T-cell (primary cell): ENCODE data around the gene LSM12. TPM values are rescaled to one million over a fixed set of nuclear protein-coding genes. Genes with fewer than 3 reads are reported as not detected.

Experiments
- ATAC-seq, 4 experiments: fragments of 200-7000 bp in 3 of 4; fragments of 150-1000 bp in 1 of 4; cut with Tn5 transposase; replicated peaks in 1 of 4; 1 replicate in 3 of 4; 2 replicates in 1 of 4; pipeline ENCODE4 v1.10.0; 2021; ENCODE audit warnings: moderate library complexity in 3 of 4, mild to moderate bottlenecking in 2 of 4, moderate number of reproducible peaks in 1 of 4
- CTCF ChIA-PET, 2 donors: fragments of 300-600 bp; sonication (Branson Sonifier 250); formaldehyde crosslinking; loops; one replicate each; lab custom pipeline; 2022; ENCODE audit warnings: antibody characterized with exemption in 2 of 2; lab: Charles Lee
- POLR2A ChIA-PET, 2 donors: fragments of 300-600 bp; sonication (Branson Sonifier 250); formaldehyde crosslinking; loops; one replicate each; lab custom pipeline; 2022; ENCODE audit warnings: antibody characterized with exemption in 2 of 2; lab: Charles Lee
- DNase-seq, 35 experiments: peaks; one replicate each; pipeline versions ENCODE4 v3.0.0 to v3.0.0-alpha.2; 2013 to 2023
- H3K27ac ChIP-seq: one replicate; pipeline ENCODE4 v1.5.1; 2013; ENCODE audit warnings: low read length
- H3K27me3 ChIP-seq, 2 experiments: replicated peaks in 1 of 2; 1 replicate in 1 of 2; 2 replicates in 1 of 2; pipeline versions ENCODE4 v1.6.1 to v1.7.0; 2013; ENCODE audit warnings: low read length in 1 of 2, mixed read lengths in 1 of 2; ENCODE audit not compliant: control insufficient read depth in 2 of 2, insufficient read depth in 2 of 2; ENCODE audit errors: extremely low read depth in 1 of 2
- H3K36me3 ChIP-seq, 2 donors: 1 replicate in 1 of 2; 2 replicates in 1 of 2; pipeline versions ENCODE4 v1.6.1 to v1.7.0; 2013; ENCODE audit warnings: low read length in 1 of 2; ENCODE audit not compliant: control insufficient read depth in 2 of 2, insufficient read depth in 1 of 2; ENCODE audit errors: extremely low read depth in 1 of 2
- H3K4me1 ChIP-seq, 2 experiments: 1 replicate in 1 of 2; 2 replicates in 1 of 2; pipeline versions ENCODE4 v1.6.1 to v1.7.0; 2013; ENCODE audit warnings: low read length in 2 of 2, mixed read lengths in 1 of 2; ENCODE audit not compliant: insufficient read depth in 2 of 2, control insufficient read depth in 1 of 2; ENCODE audit errors: extremely low read depth in 1 of 2
- H3K4me3 ChIP-seq, 2 donors: 1 replicate in 1 of 2; 2 replicates in 1 of 2; pipeline versions ENCODE4 v1.5.1 to v1.7.0; 2013; ENCODE audit warnings: mild to moderate bottlenecking in 2 of 2, low read length in 1 of 2, moderate library complexity in 1 of 2; ENCODE audit not compliant: control insufficient read depth in 1 of 2; ENCODE audit errors: extremely low read depth in 1 of 2
- H3K9me3 ChIP-seq: 2 replicates; pipeline ENCODE4 v1.7.0; 2013
- H3K27ac Mint-ChIP-seq, 2 donors: one replicate each; pipeline ENCODE4 v1.8.0; 2020 to 2021; ENCODE audit warnings: mild to moderate bottlenecking in 2 of 2, mixed read lengths in 2 of 2
- H3K27me3 Mint-ChIP-seq, 2 donors: one replicate each; pipeline ENCODE4 v1.8.0; 2021 to 2022; ENCODE audit warnings: mixed read lengths in 2 of 2
- H3K36me3 Mint-ChIP-seq: one replicate; pipeline ENCODE4 v1.8.0; 2021; ENCODE audit warnings: mixed read lengths
- H3K4me1 Mint-ChIP-seq, 3 donors: one replicate each; pipeline ENCODE4 v1.8.0; 2020 to 2022; ENCODE audit warnings: mixed read lengths in 3 of 3, mild to moderate bottlenecking in 1 of 3
- H3K4me3 Mint-ChIP-seq, 3 donors: one replicate each; pipeline ENCODE4 v1.8.0; 2020 to 2022; ENCODE audit warnings: mild to moderate bottlenecking in 3 of 3, mixed read lengths in 3 of 3, moderate library complexity in 3 of 3
- H3K9me3 Mint-ChIP-seq, 3 donors: one replicate each; pipeline ENCODE4 v1.8.0; 2020 to 2022; ENCODE audit warnings: mixed read lengths in 3 of 3
- WGBS: methylation state at CpG from one replicate; pipeline ENCODE4 v1.1.5; 2013; ENCODE audit warnings: missing lambda C conversion rate; ENCODE audit not compliant: insufficient coverage; 5-methylcytosine and 5-hydroxymethylcytosine counted together
- total RNA-seq, 35 experiments: library from RNA in 6 of 35; stranded (reverse) in 6 of 35; fragments of 120-200 nt in 1 of 35; gene quantifications; one replicate each; pipeline versions ENCODE4 v1.2.1 to v1.2.4 and lab custom pipeline; 2013 to 2026

LSM12 gene
- total RNA-seq, 5 donors from 2014 or later (not counting 1 experiment from before 2014, with no cell fraction given): 29.4 to 39.0 (median 37.1) TPM

- peaks cover 7 to 17% (median 15%) of the 10 kb centered on the region in 3 donors for H3K4me1 Mint-ChIP-seq
- DNase-seq: no peak
- H3K36me3 Mint-ChIP-seq: peaks cover 10% of the 10 kb centered on the region
- Histone ChIP-seq H3K27ac (no peak overlapping the region), H3K27me3 (peaks cover 0 to 5% of the 10 kb centered on the region in 2 experiments), H3K9me3 (no peaks in the 10 kb centered on the region), H3K4me1 (peaks cover 6 to 23% of the 10 kb centered on the region in 2 experiments), H3K4me3 (peak overlapping the region; percentile 88 to 92), H3K36me3 (peaks cover 0 to 8% of the 10 kb centered on the region in 2 donors)
- peak overlapping the region; percentile 90 to 99 (median 99) for H3K4me3 Mint-ChIP-seq
- WGBS: 25% methylated on average over 12 of the region's 12 CpGs
- CTCF ChIA-PET: no interaction called here
- POLR2A ChIA-PET: no interaction called here
- no peaks in the 10 kb centered on the region for H3K9me3 Mint-ChIP-seq
- peak overlapping the region; percentile 94 to 98 for H3K27ac Mint-ChIP-seq
- H3K27me3 Mint-ChIP-seq: no peaks in the 10 kb centered on the region
- no peak for ATAC-seq
Measured at GRCh38 chr17:44014133-44014436, 52.4 kb downstream of the LSM12 start.

GRCh38 chr17:44012874-44013273 lies 53.6 kb downstream of the LSM12 start:
- 96% methylated on average over 7 of the region's 14 CpGs for WGBS
- Mint-ChIP-seq H3K27ac (no peak overlapping the region), H3K4me3 (peak overlapping the region; percentile 13 to 55 (median 54)), H3K4me1 (peaks cover 14 to 24% (median 24%) of the 10 kb centered on the region in 3 donors), H3K27me3 (no peaks in the 10 kb centered on the region), H3K9me3 (no peaks in the 10 kb centered on the region), H3K36me3 (peaks cover 10% of the 10 kb centered on the region)
- ChIA-PET POLR2A (no interaction called here), CTCF (no interaction called here)
- Histone ChIP-seq H3K9me3 (no peaks in the 10 kb centered on the region), H3K36me3 (peaks cover 0 to 8% of the 10 kb centered on the region in 2 donors), H3K27me3 (peaks cover 0 to 14% of the 10 kb centered on the region in 2 experiments), H3K27ac (no peak overlapping the region), H3K4me1 (peaks cover 16 to 33% of the 10 kb centered on the region in 2 experiments), H3K4me3 (no peak overlapping the region)
- ATAC-seq (no peak), DNase-seq (no peak)

GRCh38 chr17:44012391-44012790 lies 54.1 kb downstream of the LSM12 start:
- no peak overlapping the region for H3K27ac Mint-ChIP-seq
- DNase-seq (no peak), ATAC-seq (no peak)
- no peaks in the 10 kb centered on the region for H3K9me3 ChIP-seq
- no peaks in the 10 kb centered on the region for H3K27me3 Mint-ChIP-seq
- H3K4me1 ChIP-seq: peaks cover 20 to 38% of the 10 kb centered on the region in 2 experiments
- peaks cover 10% of the 10 kb centered on the region for H3K36me3 Mint-ChIP-seq
- ChIA-PET POLR2A (no interaction called here), CTCF (no interaction called here)
- peaks cover 0 to 8% of the 10 kb centered on the region in 2 donors for H3K36me3 ChIP-seq
- H3K9me3 Mint-ChIP-seq: no peaks in the 10 kb centered on the region
- H3K4me1 Mint-ChIP-seq: peaks cover 17 to 28% (median 28%) of the 10 kb centered on the region in 3 donors
- no peak overlapping the region for H3K27ac ChIP-seq
- peaks cover 0 to 18% of the 10 kb centered on the region in 2 experiments for H3K27me3 ChIP-seq
- H3K4me3 ChIP-seq: no peak overlapping the region
- WGBS: no CpG with 5 or more reads among the region's 3 CpGs
- H3K4me3 Mint-ChIP-seq: peak overlapping the region in 1 of 3 donors; percentile 54

GRCh38 chr17:44011876-44012275 lies 54.6 kb downstream of the LSM12 start:
- no peak overlapping the region for H3K4me3 ChIP-seq
- ChIA-PET CTCF (no interaction called here), POLR2A (interaction anchor here in 1 of 2 donors (1.0 kb wide), 1 partner anchor 13 kb away, joined by 4 read pairs; no protein-coding TSS in a partner anchor)
- Mint-ChIP-seq H3K36me3 (peaks cover 10% of the 10 kb centered on the region), H3K27me3 (no peaks in the 10 kb centered on the region), H3K4me3 (no peak overlapping the region), H3K9me3 (no peaks in the 10 kb centered on the region), H3K27ac (no peak overlapping the region), H3K4me1 (peaks cover 19 to 30% (median 30%) of the 10 kb centered on the region in 3 donors)
- peaks cover 24 to 43% of the 10 kb centered on the region in 2 experiments for H3K4me1 ChIP-seq
- H3K27me3 ChIP-seq: peaks cover 0 to 24% of the 10 kb centered on the region in 2 experiments
- no peak for DNase-seq
- no peaks in the 10 kb centered on the region for H3K9me3 ChIP-seq
- 100% methylated on average over 6 of the region's 9 CpGs for WGBS
- peaks cover 0 to 8% of the 10 kb centered on the region in 2 donors for H3K36me3 ChIP-seq
- no peak for ATAC-seq
- no peak overlapping the region for H3K27ac ChIP-seq

GRCh38 chr17:44010966-44011647 lies 55.4 kb downstream of the LSM12 start:
- H3K27ac Mint-ChIP-seq: no peak overlapping the region
- CTCF ChIA-PET: no interaction called here

GRCh38 chr17:44008205-44008909 lies 58.1 kb downstream of the LSM12 start:
- peaks cover 0 to 8% of the 10 kb centered on the region in 2 donors for H3K36me3 ChIP-seq
- H3K9me3 Mint-ChIP-seq: no peaks in the 10 kb centered on the region
- ATAC-seq (no peak), DNase-seq (no peak)
- no peaks in the 10 kb centered on the region for H3K9me3 ChIP-seq
- peak overlapping the region in 1 of 2 donors; percentile 77 for H3K27ac Mint-ChIP-seq
- peaks cover 10% of the 10 kb centered on the region for H3K36me3 Mint-ChIP-seq
- POLR2A ChIA-PET: interaction anchor here in 1 of 2 donors (0.6 kb wide), 1 partner anchor 445 kb away, joined by 3 read pairs; no protein-coding TSS in a partner anchor
- H3K4me1 Mint-ChIP-seq: peaks cover 22 to 33% (median 28%) of the 10 kb centered on the region in 3 donors
- CTCF ChIA-PET: interaction anchor here in 1 of 2 donors (0.5 kb wide), 1 partner anchor 131 kb away, joined by 3 read pairs; no protein-coding TSS in a partner anchor
- peak overlapping the region; percentile 81 to 90 (median 84) for H3K4me3 Mint-ChIP-seq
- H3K27me3 ChIP-seq: peaks cover 0 to 50% of the 10 kb centered on the region in 2 experiments
- H3K4me1 ChIP-seq: peaks cover 20 to 51% of the 10 kb centered on the region in 2 experiments
- peaks cover 0 to 4% of the 10 kb centered on the region in 2 donors for H3K27me3 Mint-ChIP-seq
- WGBS: 63% methylated on average over 2 of the region's 6 CpGs
- peak overlapping the region; percentile 77 to 93 for H3K4me3 ChIP-seq
- H3K27ac ChIP-seq: no peak overlapping the region

More at GRCh38 chr17:44010966-44011647, 55.4 kb downstream of the LSM12 start:
- Histone ChIP-seq H3K36me3 (peaks cover 0 to 8% of the 10 kb centered on the region in 2 donors), H3K27ac (no peak overlapping the region), H3K4me3 (no peak overlapping the region), H3K9me3 (no peaks in the 10 kb centered on the region), H3K4me1 (peaks cover 24 to 49% of the 10 kb centered on the region in 2 experiments), H3K27me3 (peaks cover 0 to 31% of the 10 kb centered on the region in 2 experiments)
- no peak for DNase-seq
- ATAC-seq: no peak
- WGBS: 53% methylated on average over 3 of the region's 4 CpGs
- POLR2A ChIA-PET: interaction anchor here in 1 of 2 donors (1.0 kb wide), 1 partner anchor 12 kb away, joined by 4 read pairs; no protein-coding TSS in a partner anchor
- no peaks in the 10 kb centered on the region for H3K9me3 Mint-ChIP-seq
- peaks cover 0 to 2% of the 10 kb centered on the region in 2 donors for H3K27me3 Mint-ChIP-seq
- H3K4me3 Mint-ChIP-seq: no peak overlapping the region
- peaks cover 10% of the 10 kb centered on the region for H3K36me3 Mint-ChIP-seq
- peaks cover 26 to 37% (median 35%) of the 10 kb centered on the region in 3 donors for H3K4me1 Mint-ChIP-seq
